Neutrophil (primary cell): ENCODE results near the gene NELL2.

Source experiments
- H3K27ac ChIP-seq: fragments of 200-600 bp; sonication (generic); 2 replicates; pipeline ENCODE4 v1.5.1; 2016; ENCODE audit warnings: mild to moderate bottlenecking, moderate library complexity
- H3K27me3 ChIP-seq: fragments of 200-600 bp; sonication (generic); 2 replicates; pipeline ENCODE4 v1.6.0; 2016; ENCODE audit warnings: mild to moderate bottlenecking
- H3K36me3 ChIP-seq: fragments of 200-600 bp; sonication (generic); 2 replicates; pipeline ENCODE4 v1.5.1; 2017
- H3K4me1 ChIP-seq, 2 experiments: fragments of 200-600 bp in 1 of 2; sonication (generic) in 1 of 2; 1 replicate in 1 of 2; 2 replicates in 1 of 2; pipeline versions ENCODE4 v1.5.1 to v1.6.1; 2013 to 2016; ENCODE audit warnings: low read depth in 1 of 2, low read length in 1 of 2, mild to moderate bottlenecking in 1 of 2, moderate library complexity in 1 of 2; ENCODE audit not compliant: control insufficient read depth in 1 of 2, insufficient read depth in 1 of 2
- H3K4me3 ChIP-seq, 2 experiments: fragments of 200-600 bp in 1 of 2; sonication (generic) in 1 of 2; 1 replicate in 1 of 2; 2 replicates in 1 of 2; pipeline ENCODE4 v1.5.1; 2013 to 2016; ENCODE audit warnings: low read depth in 1 of 2, low read length in 1 of 2, mild to moderate bottlenecking in 1 of 2, moderate library complexity in 1 of 2
- H3K9me3 ChIP-seq: fragments of 200-600 bp; sonication (generic); 2 replicates; pipeline ENCODE4 v1.5.1; 2016
- CTCF ChIP-seq: fragments of 200-600 bp; sonication (generic); IDR thresholded peaks from 2 replicates; pipeline ENCODE4 v1.5.1; 2016; ENCODE audit warnings: antibody characterized with exemption

NELL2 gene

DNA sequence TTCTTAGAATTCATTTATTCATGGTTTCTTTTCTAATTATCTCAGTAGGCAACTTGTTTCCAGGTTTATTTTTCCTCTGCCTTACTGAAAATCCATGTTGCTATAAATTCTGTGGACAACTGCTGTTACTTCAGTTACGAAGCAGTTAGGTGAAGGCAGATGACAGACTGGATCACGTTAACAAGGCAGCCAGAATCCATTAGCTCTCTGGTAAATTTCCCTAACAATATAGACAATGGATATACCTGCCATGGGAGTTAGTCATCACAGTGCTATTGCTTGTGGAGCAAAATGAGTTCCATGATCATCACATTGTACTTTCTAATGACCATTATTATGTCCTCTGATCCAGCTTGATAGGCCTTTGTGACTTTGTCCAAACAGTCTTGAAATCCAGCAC lies 291.5 kb downstream of the NELL2 start:
- Histone ChIP-seq H3K36me3 (no peaks in the 10 kb centered on the region), H3K27ac (no peak overlapping the region), H3K4me1 (no peaks in the 10 kb centered on the region), H3K9me3 (no peaks in the 10 kb centered on the region), H3K4me3 (no peak overlapping the region), H3K27me3 (no peaks in the 10 kb centered on the region)
- no peak for TF ChIP-seq CTCF

- Histone ChIP-seq H3K36me3 (no peaks in the 10 kb centered on the region), H3K27ac (no peak overlapping the region), H3K4me1 (no peaks in the 10 kb centered on the region), H3K27me3 (no peaks in the 10 kb centered on the region), H3K4me3 (no peak overlapping the region), H3K9me3 (no peaks in the 10 kb centered on the region)
- no peak for TF ChIP-seq CTCF
Measured at GRCh38 chr12:44582521-44582920, 293.6 kb downstream of the NELL2 start.

DNA sequence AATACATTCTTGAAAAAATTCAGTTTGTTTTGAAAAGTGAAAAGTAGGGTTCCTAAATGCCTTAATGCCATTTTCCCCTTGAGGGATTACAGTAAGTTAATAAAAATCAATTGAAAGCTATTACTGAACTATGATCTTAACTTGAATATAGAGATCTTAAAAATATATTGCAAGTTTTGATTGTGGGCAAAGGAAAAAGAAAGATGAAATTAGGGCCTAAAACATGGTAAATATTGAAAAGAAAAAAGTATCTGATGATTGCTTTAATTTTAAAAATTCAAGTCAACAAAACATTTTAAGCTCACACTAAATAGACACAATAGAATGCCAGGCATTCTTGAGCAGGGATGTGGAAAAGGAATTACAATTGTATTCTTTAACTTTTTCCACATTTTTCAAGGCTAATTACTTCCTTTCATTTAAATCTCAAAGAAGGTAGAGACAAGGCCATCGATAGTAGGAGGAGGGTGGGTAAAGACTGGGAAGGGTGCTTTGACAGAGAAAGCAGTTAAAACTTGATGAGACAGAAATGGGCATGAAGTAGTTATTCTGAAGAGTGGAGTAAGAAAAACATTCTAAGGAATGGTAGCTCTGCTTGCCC lies 294.4 kb downstream of the NELL2 start:
- TF ChIP-seq CTCF = no peak
- Histone ChIP-seq H3K36me3 (no peaks in the 10 kb centered on the region), H3K4me3 (no peak overlapping the region), H3K27ac (no peak overlapping the region), H3K9me3 (no peaks in the 10 kb centered on the region), H3K4me1 (no peaks in the 10 kb centered on the region), H3K27me3 (no peaks in the 10 kb centered on the region)

GRCh38 chr12:44574586-44574985 lies 301.5 kb downstream of the NELL2 start:
- no peak overlapping the region for H3K4me3 ChIP-seq
- H3K4me1 ChIP-seq = no peaks in the 10 kb centered on the region
- no peak overlapping the region for H3K27ac ChIP-seq

GRCh38 chr12:44573723-44574122 lies 302.4 kb downstream of the NELL2 start:
- no peak overlapping the region for H3K27ac ChIP-seq
- no peaks in the 10 kb centered on the region for H3K4me1 ChIP-seq
- no peaks in the 10 kb centered on the region for H3K36me3 ChIP-seq
- no peaks in the 10 kb centered on the region for H3K27me3 ChIP-seq
- no peaks in the 10 kb centered on the region for H3K9me3 ChIP-seq
- no peak for TF ChIP-seq CTCF
- no peak overlapping the region for H3K4me3 ChIP-seq

More at GRCh38 chr12:44574586-44574985, 301.5 kb downstream of the NELL2 start:
- Histone ChIP-seq H3K9me3 (no peaks in the 10 kb centered on the region), H3K36me3 (no peaks in the 10 kb centered on the region), H3K27me3 (no peaks in the 10 kb centered on the region)
- TF ChIP-seq CTCF = no peak
